WERI-Rb-1 (cell line): ENCODE results near the gene ACOXL.

Source experiments
- DNase-seq: peaks from one replicate; pipeline ENCODE4 v3.0.0-alpha.2; 2020
- H3K27ac ChIP-seq: fragments of 250-450 bp; sonication (Bioruptor Pico); 2 replicates; pipeline ENCODE4 v1.5.1; 2020; ENCODE audit warnings: mild to moderate bottlenecking, moderate library complexity
- H3K27me3 ChIP-seq: fragments of 250-450 bp; sonication (Bioruptor Pico); 2 replicates; pipeline ENCODE4 v1.5.1; 2021; ENCODE audit warnings: mild to moderate bottlenecking, low read depth, moderate library complexity; ENCODE audit not compliant: insufficient read depth, severe bottlenecking
- H3K36me3 ChIP-seq: fragments of 250-450 bp; sonication (Bioruptor Pico); 2 replicates; pipeline ENCODE4 v1.5.1; 2020; ENCODE audit warnings: mild to moderate bottlenecking, moderate library complexity
- H3K4me3 ChIP-seq: 2 replicates; pipeline ENCODE4 v1.5.1; 2011; ENCODE audit warnings: low read depth, mild to moderate bottlenecking, control low read depth, low read length
- H3K9me3 ChIP-seq: fragments of 250-450 bp; sonication (Bioruptor Pico); 2 replicates; pipeline ENCODE4 v1.5.1; 2021; ENCODE audit warnings: mild to moderate bottlenecking, moderate library complexity; ENCODE audit not compliant: severe bottlenecking
- TF ChIP-seq, protein P1 (sequence below): IDR thresholded peaks from 2 replicates; pipeline ENCODE4 v1.5.1; 2011; ENCODE audit warnings: low read depth, mild to moderate bottlenecking, control low read depth, inconsistent platforms, low read length

ACOXL gene

DNA sequence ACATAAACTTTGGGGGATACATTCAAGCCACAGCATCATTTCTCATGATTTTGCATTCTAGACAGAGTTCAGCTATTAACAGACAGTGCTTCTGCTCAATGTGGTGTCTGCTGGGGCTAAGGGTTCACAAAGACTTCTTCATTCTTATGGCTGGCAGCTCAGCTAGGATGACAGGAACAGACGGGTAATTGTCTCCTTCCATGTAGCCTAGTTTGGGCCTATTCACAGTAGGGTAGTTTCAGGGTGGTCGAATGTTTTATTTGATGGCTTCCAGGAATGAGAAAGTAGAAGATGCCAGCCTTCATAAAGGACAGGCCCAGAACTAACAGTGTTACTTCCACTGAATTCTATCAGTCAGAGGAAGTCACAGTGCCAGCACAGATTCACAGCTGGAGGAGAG lies 362.3 kb downstream of the ACOXL start:
- H3K27me3 ChIP-seq = peaks cover 80% of the 10 kb centered on the region
- no peak overlapping the region for H3K4me3 ChIP-seq
- no peaks in the 10 kb centered on the region for H3K36me3 ChIP-seq
- H3K27ac ChIP-seq = no peak overlapping the region
- TF ChIP-seq, protein P1, sequence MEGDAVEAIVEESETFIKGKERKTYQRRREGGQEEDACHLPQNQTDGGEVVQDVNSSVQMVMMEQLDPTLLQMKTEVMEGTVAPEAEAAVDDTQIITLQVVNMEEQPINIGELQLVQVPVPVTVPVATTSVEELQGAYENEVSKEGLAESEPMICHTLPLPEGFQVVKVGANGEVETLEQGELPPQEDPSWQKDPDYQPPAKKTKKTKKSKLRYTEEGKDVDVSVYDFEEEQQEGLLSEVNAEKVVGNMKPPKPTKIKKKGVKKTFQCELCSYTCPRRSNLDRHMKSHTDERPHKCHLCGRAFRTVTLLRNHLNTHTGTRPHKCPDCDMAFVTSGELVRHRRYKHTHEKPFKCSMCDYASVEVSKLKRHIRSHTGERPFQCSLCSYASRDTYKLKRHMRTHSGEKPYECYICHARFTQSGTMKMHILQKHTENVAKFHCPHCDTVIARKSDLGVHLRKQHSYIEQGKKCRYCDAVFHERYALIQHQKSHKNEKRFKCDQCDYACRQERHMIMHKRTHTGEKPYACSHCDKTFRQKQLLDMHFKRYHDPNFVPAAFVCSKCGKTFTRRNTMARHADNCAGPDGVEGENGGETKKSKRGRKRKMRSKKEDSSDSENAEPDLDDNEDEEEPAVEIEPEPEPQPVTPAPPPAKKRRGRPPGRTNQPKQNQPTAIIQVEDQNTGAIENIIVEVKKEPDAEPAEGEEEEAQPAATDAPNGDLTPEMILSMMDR = no peak
- no peaks in the 10 kb centered on the region for H3K9me3 ChIP-seq
- no peak for DNase-seq

DNA sequence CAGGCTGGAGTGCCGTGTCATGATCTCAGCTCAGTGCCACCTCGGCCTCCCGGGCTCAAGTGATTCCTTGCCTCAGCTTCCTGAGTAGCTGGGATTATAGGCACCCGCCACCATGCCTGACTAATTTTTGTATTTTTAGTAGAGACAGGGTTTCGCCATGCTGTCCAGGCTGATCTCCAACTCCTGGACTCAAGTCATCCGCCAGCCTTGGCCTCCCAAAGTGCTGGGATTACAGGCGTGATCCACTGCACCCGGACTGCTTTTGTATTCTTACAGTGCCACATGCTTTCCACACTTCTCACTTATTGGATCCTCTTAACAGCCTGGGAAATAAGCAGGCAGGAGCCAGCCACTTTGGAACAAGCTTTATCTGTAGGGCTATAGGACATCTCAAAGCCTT lies 363.1 kb downstream of the ACOXL start:
- H3K9me3 ChIP-seq = no peaks in the 10 kb centered on the region
- H3K27ac ChIP-seq = no peak overlapping the region
- DNase-seq = no peak
- peaks cover 80% of the 10 kb centered on the region for H3K27me3 ChIP-seq
- H3K4me3 ChIP-seq = no peak overlapping the region
- no peaks in the 10 kb centered on the region for H3K36me3 ChIP-seq
- TF ChIP-seq, protein P1 = no peak

DNA sequence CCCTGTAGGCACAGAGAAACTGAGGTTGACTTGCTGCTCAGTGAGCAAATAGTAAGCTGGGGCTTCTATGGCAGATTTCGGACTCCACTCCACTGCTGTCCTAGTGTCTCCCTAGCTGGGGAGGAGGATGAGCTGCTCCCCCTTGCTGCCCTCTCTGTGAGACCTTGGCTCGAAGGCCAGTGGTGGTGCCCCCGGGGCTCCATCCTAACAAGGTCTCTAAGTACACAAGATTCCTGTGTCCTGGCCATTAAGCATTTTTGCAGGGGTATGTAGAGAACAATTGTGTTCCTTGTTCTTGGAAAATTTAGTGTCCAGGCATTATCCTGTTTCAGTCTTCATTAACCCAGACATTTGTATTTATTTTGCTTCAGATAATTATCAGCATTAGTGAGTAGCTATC lies 367.0 kb downstream of the ACOXL start:
- no peak for DNase-seq
- TF ChIP-seq, protein P1 = no peak
- no peak overlapping the region for H3K27ac ChIP-seq
- no peaks in the 10 kb centered on the region for H3K36me3 ChIP-seq
- no peak overlapping the region for H3K4me3 ChIP-seq
- H3K9me3 ChIP-seq = no peaks in the 10 kb centered on the region
- peaks cover 89% of the 10 kb centered on the region for H3K27me3 ChIP-seq

DNA sequence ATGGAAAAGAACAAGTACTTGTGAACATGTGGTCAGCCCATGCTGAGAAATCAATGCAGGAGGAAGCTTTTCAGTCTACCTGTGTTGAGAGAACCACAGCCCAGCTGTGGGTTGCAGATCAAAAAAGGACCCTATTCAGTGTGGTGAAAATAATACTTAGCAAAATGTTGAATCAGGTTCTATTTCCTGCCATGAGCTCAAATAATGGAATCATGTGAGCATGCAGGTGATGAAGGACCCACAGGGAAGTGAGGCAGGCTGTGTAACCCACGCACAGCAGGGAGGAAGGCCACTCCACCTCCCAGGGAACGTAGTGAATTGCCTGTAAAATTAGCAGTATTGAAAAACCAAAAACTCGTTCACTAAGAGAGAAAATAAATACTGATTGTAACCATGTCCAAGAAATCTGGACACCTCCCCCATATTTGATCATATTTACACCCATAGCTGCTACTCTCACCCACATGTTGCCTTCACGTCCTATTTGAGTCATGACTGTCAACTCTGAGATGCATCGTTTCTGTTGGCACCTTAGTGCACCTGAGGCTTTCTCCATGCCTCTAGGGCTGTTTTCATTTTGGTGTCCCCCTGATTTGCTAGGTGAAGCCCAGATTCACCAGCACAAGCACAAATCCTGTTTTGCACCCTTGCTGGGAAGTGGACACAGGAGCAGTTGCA lies 367.9 kb downstream of the ACOXL start:
- Histone ChIP-seq H3K27me3 (peaks cover 90% of the 10 kb centered on the region), H3K9me3 (no peaks in the 10 kb centered on the region), H3K4me3 (no peak overlapping the region), H3K36me3 (no peaks in the 10 kb centered on the region), H3K27ac (no peak overlapping the region)
- DNase-seq = no peak
- TF ChIP-seq, protein P1 = no peak

DNA sequence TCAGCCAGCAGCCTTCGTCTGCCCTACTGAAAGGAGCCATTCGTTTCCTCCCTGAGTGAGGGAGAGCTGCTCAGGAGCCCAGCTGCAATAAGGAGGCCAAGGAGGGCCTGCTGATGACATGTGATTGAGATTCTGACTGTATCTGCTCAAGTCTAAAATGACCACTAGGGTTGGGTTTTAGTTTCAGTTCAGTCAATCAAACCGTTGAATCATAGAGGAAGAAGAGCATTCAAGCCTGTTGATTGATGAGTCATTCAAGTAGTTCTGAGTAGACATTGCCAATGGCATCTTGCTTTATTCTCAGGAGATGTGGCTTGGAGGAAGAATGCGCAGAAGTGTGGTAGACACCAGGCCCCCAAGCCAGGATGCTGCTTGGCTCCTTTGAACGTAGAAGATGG lies 368.4 kb downstream of the ACOXL start:
- Histone ChIP-seq H3K27me3 (peaks cover 90% of the 10 kb centered on the region), H3K27ac (no peak overlapping the region), H3K4me3 (no peak overlapping the region), H3K9me3 (no peaks in the 10 kb centered on the region), H3K36me3 (no peaks in the 10 kb centered on the region)
- TF ChIP-seq, protein P1 = no peak
- no peak for DNase-seq

DNA sequence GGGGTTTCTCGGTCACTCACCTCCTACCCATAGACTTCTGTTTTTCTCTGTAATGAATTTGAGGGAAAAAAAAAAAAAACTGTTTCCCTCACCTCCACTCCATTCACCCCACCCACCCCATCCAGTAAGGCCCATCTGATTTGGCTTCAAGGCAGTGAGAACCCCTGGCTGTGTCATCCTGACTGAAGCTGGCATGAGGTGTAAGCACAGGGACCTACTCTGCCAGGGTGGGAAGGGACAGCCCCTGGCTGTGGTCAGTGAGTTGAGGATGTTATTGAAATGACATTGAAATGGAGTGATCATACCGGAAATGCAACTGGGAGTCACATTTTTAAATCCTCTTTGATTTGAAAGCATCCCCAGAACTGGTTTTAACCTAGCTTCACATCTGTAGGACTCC lies 369.2 kb downstream of the ACOXL start:
- no peak overlapping the region for H3K4me3 ChIP-seq
- no peak for DNase-seq
- H3K27ac ChIP-seq = no peak overlapping the region
- no peaks in the 10 kb centered on the region for H3K9me3 ChIP-seq
- TF ChIP-seq, protein P1 = no peak
- H3K36me3 ChIP-seq = no peaks in the 10 kb centered on the region
- peaks cover 88% of the 10 kb centered on the region for H3K27me3 ChIP-seq
